Activated T-helper 17 cell treated with anti-CD3 and anti-CD28 coated beads, Interleukin-2, amount 50 U/mL, for 72 hours (primary cell): Measurements from ENCODE around the gene RARG. TPM values are rescaled to one million over a fixed set of nuclear protein-coding genes. Genes with fewer than 3 reads are reported as not detected.
A peak's percentile ranks its signal among the peaks of the same experiment; 100 is the strongest.

Experiments
- ATAC-seq: fragments of 150-1000 bp; cut with Tn5 transposase; replicated peaks from 2 replicates; pipeline ENCODE4 v1.10.0; 2021; ENCODE audit warnings: mild to moderate bottlenecking, moderate library complexity
- H3K27ac Mint-ChIP-seq: one replicate; pipeline ENCODE4 v1.8.0; 2022; ENCODE audit warnings: mixed read lengths
- H3K27me3 Mint-ChIP-seq: one replicate; pipeline ENCODE4 v1.8.0; 2022; ENCODE audit warnings: mixed read lengths
- H3K36me3 Mint-ChIP-seq: one replicate; pipeline ENCODE4 v1.8.0; 2022; ENCODE audit warnings: low read depth, mild to moderate bottlenecking, mixed read lengths
- H3K4me1 Mint-ChIP-seq: one replicate; pipeline ENCODE4 v1.8.0; 2022; ENCODE audit warnings: mixed read lengths
- H3K4me3 Mint-ChIP-seq: one replicate; pipeline ENCODE4 v1.8.0; 2022; ENCODE audit warnings: mild to moderate bottlenecking, mixed read lengths
- H3K9me3 Mint-ChIP-seq: one replicate; pipeline ENCODE4 v1.8.0; 2022; ENCODE audit warnings: mixed read lengths
- total RNA-seq, 2 donors: library from RNA; stranded (reverse); gene quantifications; one replicate each; pipeline ENCODE4 v1.2.3, GENCODE V29; 2022

The RARG gene
- total RNA-seq, 2 donors from 2014 or later, result 28.5 to 58.3 TPM

- no peaks in the 10 kb centered on the region for H3K27me3 Mint-ChIP-seq
- peaks cover 27% of the 10 kb centered on the region for H3K36me3 Mint-ChIP-seq
- ATAC-seq, result no peak
- peak overlapping the region; percentile 56 for H3K27ac Mint-ChIP-seq
- no peaks in the 10 kb centered on the region for H3K9me3 Mint-ChIP-seq
- peaks cover 50% of the 10 kb centered on the region for H3K4me1 Mint-ChIP-seq
- H3K4me3 Mint-ChIP-seq, result peak overlapping the region; percentile 98
Observed at GRCh38 chr12:53223389-53224060, 8.5 kb downstream of the RARG start.

- Mint-ChIP-seq H3K4me1 (peaks cover 51% of the 10 kb centered on the region), H3K27me3 (no peaks in the 10 kb centered on the region), H3K9me3 (no peaks in the 10 kb centered on the region), H3K36me3 (peaks cover 26% of the 10 kb centered on the region), H3K27ac (no peak overlapping the region), H3K4me3 (peak overlapping the region; percentile 98)
- ATAC-seq, result no peak
Observed at GRCh38 chr12:53222806-53223261, 9.2 kb downstream of the RARG start.

- ATAC-seq, result no peak
- Mint-ChIP-seq H3K36me3 (peaks cover 25% of the 10 kb centered on the region), H3K27ac (peak overlapping the region; percentile 61), H3K4me1 (peaks cover 50% of the 10 kb centered on the region), H3K4me3 (peak overlapping the region; percentile 98), H3K9me3 (no peaks in the 10 kb centered on the region), H3K27me3 (no peaks in the 10 kb centered on the region)
Observed at GRCh38 chr12:53222170-53222721, 9.8 kb downstream of the RARG start.

- Mint-ChIP-seq H3K4me3 (peak overlapping the region; percentile 98), H3K4me1 (peaks cover 53% of the 10 kb centered on the region), H3K36me3 (peaks cover 23% of the 10 kb centered on the region), H3K9me3 (no peaks in the 10 kb centered on the region), H3K27ac (peak overlapping the region; percentile 87), H3K27me3 (no peaks in the 10 kb centered on the region)
- peak; percentile 13 for ATAC-seq
Observed at GRCh38 chr12:53221203-53222080, 10.6 kb downstream of the RARG start.

DNA sequence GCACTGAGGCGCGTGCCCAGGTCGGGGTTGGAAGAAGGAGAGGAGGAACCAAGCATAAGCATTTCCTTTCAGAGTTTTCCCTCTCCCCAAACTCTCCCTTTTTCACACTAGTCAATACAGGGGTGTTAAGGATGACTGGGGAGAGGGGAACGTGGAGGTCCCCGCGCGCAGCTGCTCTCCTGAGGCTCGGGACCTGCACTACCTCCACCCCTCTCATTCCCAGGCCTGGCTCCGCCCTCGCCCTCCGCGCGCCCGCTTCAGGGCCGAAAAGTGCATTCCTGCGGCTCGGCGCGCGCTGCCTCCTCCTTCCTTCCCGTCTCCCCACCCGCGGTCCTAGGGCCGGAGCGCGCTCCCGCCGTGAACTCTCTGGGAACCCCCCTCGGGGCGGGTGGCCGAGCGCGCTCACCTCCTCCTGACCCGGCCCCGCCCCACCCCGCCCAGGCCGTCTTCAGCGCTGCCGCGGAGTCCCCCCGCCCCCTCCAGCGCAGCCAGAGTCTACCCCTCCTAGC is 11.3 kb downstream of the RARG start:
- Mint-ChIP-seq H3K36me3 (peaks cover 30% of the 10 kb centered on the region), H3K4me3 (peak overlapping the region; percentile 98), H3K27me3 (no peaks in the 10 kb centered on the region), H3K4me1 (peaks cover 56% of the 10 kb centered on the region), H3K27ac (peak overlapping the region; percentile 87), H3K9me3 (no peaks in the 10 kb centered on the region)
- ATAC-seq, result peak; percentile 65

DNA sequence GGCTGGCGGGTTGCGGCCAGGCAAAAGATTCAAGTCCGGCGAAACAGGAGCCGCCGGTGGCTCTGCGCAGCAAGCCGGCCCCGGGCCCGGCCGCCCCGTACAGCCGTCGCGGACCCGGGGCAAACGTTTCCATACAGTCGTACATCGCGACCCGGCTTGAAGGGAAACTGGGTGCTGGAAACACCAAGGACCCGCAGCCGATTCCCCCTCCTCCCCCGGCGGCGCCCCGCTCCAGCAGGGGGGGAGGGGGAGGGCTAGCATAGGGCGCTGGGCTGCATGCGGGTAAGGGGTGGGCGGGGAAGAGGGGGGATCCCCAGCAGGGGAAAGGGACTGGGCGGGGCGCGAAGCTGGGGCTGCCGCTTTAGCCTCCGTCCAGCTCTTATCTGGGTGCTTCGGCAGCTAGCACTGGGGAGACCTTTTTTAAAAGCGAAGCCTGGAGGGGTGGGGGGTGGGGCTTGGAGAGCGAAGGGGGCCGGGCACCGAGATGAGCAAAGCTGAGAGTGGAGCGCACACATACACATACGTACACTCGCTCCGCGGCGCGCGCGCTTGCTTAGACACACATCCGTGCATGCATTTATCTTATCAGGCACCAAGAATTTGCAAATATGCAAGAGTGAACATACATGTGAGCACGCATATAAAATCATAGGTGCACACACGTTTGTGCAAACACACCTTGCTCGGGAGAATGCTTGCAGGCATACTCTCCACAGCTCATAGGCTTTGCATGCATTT is 11.9 kb downstream of the RARG start:
- Mint-ChIP-seq H3K4me3 (peak overlapping the region; percentile 98), H3K27ac (peak overlapping the region; percentile 91), H3K36me3 (peaks cover 37% of the 10 kb centered on the region), H3K27me3 (no peaks in the 10 kb centered on the region), H3K9me3 (no peaks in the 10 kb centered on the region), H3K4me1 (peaks cover 55% of the 10 kb centered on the region)
- peak; percentile 44 for ATAC-seq

DNA sequence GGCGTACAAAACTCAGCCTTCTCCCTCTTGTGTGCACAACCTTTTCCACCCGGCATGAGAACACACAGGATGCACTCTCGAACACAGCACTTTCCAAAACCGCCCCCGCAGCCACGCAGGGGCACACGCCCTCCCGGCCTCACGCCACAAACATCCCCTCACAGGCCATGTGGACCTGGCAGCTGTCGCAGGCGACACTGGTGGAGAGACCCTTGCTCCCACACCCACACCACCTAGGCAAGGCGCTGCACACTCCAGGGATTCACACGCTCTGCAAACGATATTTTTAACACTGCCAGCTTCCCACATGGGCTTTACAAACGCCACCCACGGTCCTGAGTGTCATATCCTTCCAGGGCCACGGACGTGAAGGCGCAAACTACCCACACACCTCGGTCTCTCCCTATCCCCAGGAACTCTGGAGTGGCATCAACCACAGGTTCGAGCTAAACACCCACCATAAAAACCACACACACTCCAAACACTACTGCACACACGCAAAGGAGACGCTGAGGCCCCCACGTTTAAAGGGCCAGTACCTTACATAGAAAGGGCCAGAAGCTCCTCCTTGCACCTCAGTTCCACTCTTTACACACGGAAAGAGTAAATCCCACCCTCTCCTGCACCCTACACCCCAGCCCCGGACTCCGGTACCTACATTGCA is 12.6 kb downstream of the RARG start:
- H3K27me3 Mint-ChIP-seq, result no peaks in the 10 kb centered on the region
- peak overlapping the region; percentile 91 for H3K27ac Mint-ChIP-seq
- no peaks in the 10 kb centered on the region for H3K9me3 Mint-ChIP-seq
- H3K36me3 Mint-ChIP-seq, result peaks cover 44% of the 10 kb centered on the region
- peaks cover 48% of the 10 kb centered on the region for H3K4me1 Mint-ChIP-seq
- peak overlapping the region; percentile 98 for H3K4me3 Mint-ChIP-seq
- ATAC-seq, result peak; percentile 30

DNA sequence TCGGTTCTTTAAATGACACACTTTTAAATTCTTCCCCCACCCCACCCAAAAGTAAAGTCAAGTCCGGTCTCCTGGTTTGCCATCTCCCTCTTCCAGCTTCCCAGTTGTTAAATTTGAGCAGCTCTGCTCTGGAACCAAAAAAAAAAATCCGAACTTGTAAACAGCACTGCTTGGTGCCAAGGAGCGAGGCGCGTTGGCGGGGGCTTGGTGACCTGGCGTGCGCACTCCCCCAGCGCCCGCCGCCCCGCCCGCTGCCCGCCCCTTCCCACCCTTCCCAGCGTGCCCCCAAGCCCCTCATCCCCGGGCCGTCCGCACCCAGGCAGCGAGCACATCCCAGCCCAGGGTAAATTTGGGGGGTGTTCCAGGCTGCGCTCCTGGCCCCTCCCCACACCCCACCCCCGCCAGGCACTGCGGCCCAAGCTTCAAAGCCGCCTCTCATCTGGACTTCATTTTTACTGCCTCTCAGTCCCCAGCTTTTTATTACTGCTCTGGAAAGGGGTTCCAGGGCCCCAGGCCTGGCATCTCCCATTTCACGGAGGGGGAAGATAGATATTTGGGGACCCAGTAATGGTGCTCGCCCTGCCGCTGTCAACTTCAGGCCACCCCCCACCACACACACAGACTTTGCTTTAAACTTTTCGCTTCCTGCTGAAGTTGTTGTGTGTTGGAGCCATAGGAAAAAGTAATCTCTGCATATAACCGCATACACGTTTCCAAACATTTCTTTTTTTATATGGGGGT is 13.3 kb downstream of the RARG start:
- Mint-ChIP-seq H3K27me3 (no peaks in the 10 kb centered on the region), H3K9me3 (no peaks in the 10 kb centered on the region), H3K4me3 (peak overlapping the region; percentile 98), H3K36me3 (peaks cover 51% of the 10 kb centered on the region), H3K4me1 (peaks cover 45% of the 10 kb centered on the region), H3K27ac (peak overlapping the region; percentile 91)
- no peak for ATAC-seq

GRCh38 chr12:53217931-53218307 is 14.1 kb downstream of the RARG start:
- H3K27ac Mint-ChIP-seq, result peak overlapping the region; percentile 91
- H3K4me3 Mint-ChIP-seq, result peak overlapping the region; percentile 98
- peaks cover 49% of the 10 kb centered on the region for H3K4me1 Mint-ChIP-seq
- no peaks in the 10 kb centered on the region for H3K27me3 Mint-ChIP-seq
- H3K36me3 Mint-ChIP-seq, result peaks cover 59% of the 10 kb centered on the region
- no peak for ATAC-seq
- no peaks in the 10 kb centered on the region for H3K9me3 Mint-ChIP-seq

DNA sequence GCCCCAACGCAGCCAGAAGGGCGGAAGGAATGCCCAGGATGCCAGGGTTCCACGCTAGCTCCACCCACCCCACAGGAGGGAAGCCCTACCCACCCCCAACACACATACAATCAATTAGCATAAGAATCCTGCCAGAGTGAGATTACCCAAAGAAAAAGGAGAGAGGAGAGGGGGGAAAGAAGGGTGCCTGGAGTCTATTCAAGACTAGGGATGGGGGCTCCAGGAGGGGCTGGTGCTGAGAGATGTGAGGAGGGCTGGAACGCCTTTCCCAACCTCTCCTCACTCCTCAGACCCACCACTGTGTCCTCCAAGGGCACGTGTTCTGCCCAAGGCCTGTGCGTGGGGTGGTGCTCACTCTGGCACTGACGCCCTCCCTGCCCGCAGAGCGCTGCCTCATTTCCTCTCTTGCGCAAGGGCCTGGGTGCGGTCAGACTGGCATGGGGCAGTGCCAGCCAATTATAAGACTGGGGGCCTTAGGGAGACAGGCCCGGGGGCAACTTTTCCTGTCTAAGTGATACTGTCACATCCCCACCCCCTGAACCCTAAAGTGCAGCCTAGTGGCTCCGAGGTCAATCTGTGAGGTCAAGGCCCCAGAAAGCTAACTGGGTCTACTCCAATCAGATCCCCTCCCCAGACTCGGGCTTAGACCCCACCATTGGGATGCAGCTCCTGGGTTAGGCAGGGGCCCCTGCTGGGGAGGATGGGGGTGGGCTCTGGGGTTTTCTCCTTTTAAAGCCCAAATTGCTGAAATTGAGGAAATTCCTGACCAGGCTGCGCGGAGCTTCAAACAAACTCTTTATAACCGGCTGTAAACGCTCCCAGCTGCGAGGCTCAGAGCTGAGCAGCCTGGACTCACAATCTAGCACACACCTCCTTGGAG is 14.7 kb downstream of the RARG start:
- H3K4me3 Mint-ChIP-seq, result peak overlapping the region; percentile 98
- peaks cover 49% of the 10 kb centered on the region for H3K4me1 Mint-ChIP-seq
- peak; percentile 14 for ATAC-seq
- H3K27me3 Mint-ChIP-seq, result no peaks in the 10 kb centered on the region
- H3K27ac Mint-ChIP-seq, result peak overlapping the region; percentile 91
- no peaks in the 10 kb centered on the region for H3K9me3 Mint-ChIP-seq
- H3K36me3 Mint-ChIP-seq, result peaks cover 65% of the 10 kb centered on the region

DNA sequence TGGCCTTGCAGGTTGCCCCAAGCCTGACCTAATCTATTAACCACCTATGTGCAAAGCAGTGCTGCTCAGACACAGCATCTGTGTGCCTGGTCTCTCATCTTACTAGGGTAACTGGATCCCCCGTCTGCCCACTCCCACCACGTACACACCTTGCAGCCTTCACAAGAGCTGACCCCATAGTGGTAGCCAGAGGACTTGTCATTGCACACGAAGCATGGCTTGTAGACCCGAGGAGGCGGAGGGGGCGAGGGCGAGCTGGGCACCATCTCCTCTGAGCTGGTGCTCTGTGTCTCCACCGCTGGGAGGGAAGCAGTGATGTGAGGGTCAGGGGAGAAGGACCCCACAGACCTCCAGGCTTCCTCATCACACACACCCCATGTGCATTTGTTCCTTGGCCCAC is 16.5 kb downstream of the RARG start:
- ATAC-seq, result no peak
- Mint-ChIP-seq H3K27ac (peak overlapping the region; percentile 91), H3K36me3 (peaks cover 79% of the 10 kb centered on the region)

GRCh38 chr12:53214687-53215455 is 17.1 kb downstream of the RARG start:
- no peak for ATAC-seq
- H3K36me3 Mint-ChIP-seq, result peaks cover 79% of the 10 kb centered on the region
- no peak overlapping the region for H3K4me3 Mint-ChIP-seq
- H3K4me1 Mint-ChIP-seq, result peaks cover 49% of the 10 kb centered on the region
- H3K27me3 Mint-ChIP-seq, result no peaks in the 10 kb centered on the region
- no peaks in the 10 kb centered on the region for H3K9me3 Mint-ChIP-seq
- peak overlapping the region; percentile 91 for H3K27ac Mint-ChIP-seq

More for the DNA sequence above, 16.5 kb downstream of the RARG start:
- no peak overlapping the region for H3K4me3 Mint-ChIP-seq
- no peaks in the 10 kb centered on the region for H3K9me3 Mint-ChIP-seq
- no peaks in the 10 kb centered on the region for H3K27me3 Mint-ChIP-seq
- H3K4me1 Mint-ChIP-seq, result peaks cover 49% of the 10 kb centered on the region
